ENCODE measurements around the gene SLC2A10.

Gene SLC2A10

GRCh38 chr20:46771195-46771588 is 61.7 kb downstream of the SLC2A10 start:
- no peak for DNase-seq

GRCh38 chr20:46772901-46773300 is 63.5 kb downstream of the SLC2A10 start:
- no peak for DNase-seq

- DNase-seq = no peak
Observed at GRCh38 chr20:46773680-46774079, 64.2 kb downstream of the SLC2A10 start.

GRCh38 chr20:46774236-46774635 is 64.8 kb downstream of the SLC2A10 start:
- DNase-seq = no peak

- no peak for DNase-seq
Observed at GRCh38 chr20:46774943-46775560, 65.6 kb downstream of the SLC2A10 start.

- no peak for DNase-seq
Observed at GRCh38 chr20:46775806-46776205, 66.4 kb downstream of the SLC2A10 start.

- DNase-seq = no peak
Observed at GRCh38 chr20:46777331-46777730, 67.9 kb downstream of the SLC2A10 start.

- no peak for DNase-seq
Observed at GRCh38 chr20:46779831-46780230, 70.4 kb downstream of the SLC2A10 start.

GRCh38 chr20:46784436-46785127 is 75.1 kb downstream of the SLC2A10 start:
- DNase-seq = no peak
